A549 (cell line): ENCODE results near the gene PYGL. TPM values are rescaled to one million over a fixed set of nuclear protein-coding genes. Genes with fewer than 3 reads are reported as not detected.
"Not testable (repeated sequence)": the region's sequence is repeated elsewhere in the genome, so short reads cannot be mapped to it uniquely, and the experiment has no call there.

Experiments
- ATAC-seq, 2 experiments: fragments of 200-7000 bp in 1 of 2; fragments of >200 bp in 1 of 2; cut with Nextera tagmentation in 1 of 2; cut with Tn5 transposase in 1 of 2; 3 replicates each; pipeline versions ENCODE4 v1.8.0 to v1.9.1; 2018 to 2020; ENCODE audit warnings: mild to moderate bottlenecking in 1 of 2, moderate library complexity in 1 of 2
- CTCF ChIA-PET: fragments of 300-600 bp; sonication (Branson Sonifier 250); formaldehyde crosslinking; extraction: SDS; loops from one replicate; lab custom pipeline; 2021; ENCODE audit warnings: antibody characterized with exemption, inconsistent platforms; lab: Yijun Ruan, JAX
- POLR2A ChIA-PET: fragments of 350-600 bp; formaldehyde crosslinking; extraction: SDS; loops from one replicate; lab custom pipeline; 2021; ENCODE audit warnings: antibody characterized with exemption, inconsistent platforms; lab: Yijun Ruan, JAX
- DNase-seq, 2 experiments: peaks; one replicate each; pipeline versions ENCODE4 v3.0.0 to v3.0.0-alpha.2; 2011 to 2016; ENCODE audit warnings: low read depth in 1 of 2, low spot score in 1 of 2
- FAIRE-seq: peaks from 2 replicates; lab custom pipeline; 2011; peaks lifted over from hg19 to GRCh38; lab: Jason Lieb, UNC
- H3K27ac ChIP-seq, 2 experiments: fragments of >200 bp; sonication (Bioruptor Twin); formaldehyde crosslinking; 3 replicates each; pipeline ENCODE4 v1.5.1; 2016 to 2017
- H3K4me1 ChIP-seq: fragments of >200 bp; sonication (Bioruptor Twin); formaldehyde crosslinking; 3 replicates; pipeline ENCODE4 v1.6.1; 2016
- H3K4me2 ChIP-seq: fragments of >200 bp; sonication (Bioruptor Twin); formaldehyde crosslinking; 3 replicates; pipeline ENCODE4 v1.6.1; 2016
- H3K4me3 ChIP-seq: fragments of >200 bp; sonication (Bioruptor Twin); formaldehyde crosslinking; 3 replicates; pipeline ENCODE4 v1.5.1; 2016
- H3K9me3 ChIP-seq: fragments of >200 bp; sonication (Bioruptor Twin); formaldehyde crosslinking; 3 replicates; pipeline ENCODE4 v1.6.1; 2016
- CEBPB ChIP-seq, 2 experiments: fragments of >200 bp in 1 of 2; sonication (Bioruptor Twin) in 1 of 2; formaldehyde crosslinking in 1 of 2; IDR thresholded peaks; 2 replicates each; pipeline ENCODE4 v1.6.1; 2012 to 2016
- CHD4 ChIP-seq: fragments of 200-600 bp; sonication (generic); IDR thresholded peaks from 2 replicates; pipeline ENCODE4 v1.6.1; 2016; ENCODE audit warnings: antibody characterized with exemption, mild to moderate bottlenecking, borderline replicate concordance
- CTCF ChIP-seq: fragments of >200 bp; sonication (Bioruptor Twin); formaldehyde crosslinking; IDR thresholded peaks from 3 replicates; pipeline ENCODE4 v1.5.1; 2016
- EHF ChIP-seq: fragments of 250-450 bp; sonication (Bioruptor Pico); IDR thresholded peaks from 2 replicates; pipeline ENCODE4 v1.5.0; 2020; ENCODE audit warnings: mild to moderate bottlenecking
- EHMT2 ChIP-seq: fragments of 200-600 bp; sonication (generic); IDR thresholded peaks from 2 replicates; pipeline ENCODE4 v1.6.1; 2016; ENCODE audit warnings: antibody characterized with exemption, low read depth, mild to moderate bottlenecking, moderate library complexity
- ELK1 ChIP-seq: fragments of 150-350 bp; IDR thresholded peaks from 2 replicates; pipeline ENCODE4 v1.6.1; 2014; ENCODE audit warnings: low read depth, mild to moderate bottlenecking, low read length
- EP300 ChIP-seq, 2 experiments: fragments of >200 bp; sonication (Bioruptor Twin); formaldehyde crosslinking; IDR thresholded peaks; 2 replicates in 1 of 2; 3 replicates in 1 of 2; pipeline ENCODE4 v1.6.1; 2016 to 2017
- FOSL2 ChIP-seq, 2 experiments: fragments of 450-650 bp in 1 of 2; fragments of >200 bp in 1 of 2; sonication (Bioruptor Twin) in 1 of 2; formaldehyde crosslinking; IDR thresholded peaks; 2 replicates each; pipeline versions ENCODE4 v1.5.0 to v1.6.1; 2016 to 2020; ENCODE audit warnings: mild to moderate bottlenecking in 1 of 2, moderate library complexity in 1 of 2
- GATA3 ChIP-seq: IDR thresholded peaks from 2 replicates; pipeline ENCODE4 v1.6.1; 2012; ENCODE audit warnings: borderline replicate concordance
- HDAC2 ChIP-seq: fragments of 200-600 bp; sonication (generic); IDR thresholded peaks from 2 replicates; pipeline ENCODE4 v1.6.1; 2016
- JUNB ChIP-seq: fragments of >200 bp; sonication (Bioruptor Twin); formaldehyde crosslinking; IDR thresholded peaks from 2 replicates; pipeline ENCODE4 v1.6.1; 2016
- MAFK ChIP-seq: fragments of 450-650 bp; IDR thresholded peaks from 2 replicates; pipeline ENCODE4 v1.6.1; 2014; ENCODE audit not compliant: partially characterized antibody
- MAZ ChIP-seq: fragments of 150-350 bp; IDR thresholded peaks from 2 replicates; pipeline ENCODE4 v1.6.1; 2014; ENCODE audit warnings: antibody characterized with exemption, low read depth, low read length, borderline replicate concordance
- MYC ChIP-seq: IDR thresholded peaks from 2 replicates; pipeline ENCODE4 v1.6.1; 2012; ENCODE audit warnings: mild to moderate bottlenecking, inconsistent platforms, low read length, improper control_type of control experiment, borderline replicate concordance
- NFE2L2 ChIP-seq: fragments of 150-350 bp; conservative IDR thresholded peaks from 2 replicates; pipeline ENCODE4 v1.6.1; 2014; ENCODE audit warnings: low read length
- NR3C1 ChIP-seq: fragments of >200 bp; sonication (Bioruptor Twin); formaldehyde crosslinking; IDR thresholded peaks from 3 replicates; pipeline ENCODE4 v1.6.1; 2017
- POLR2A ChIP-seq: IDR thresholded peaks from 2 replicates; pipeline ENCODE4 v1.6.1; 2012; ENCODE audit warnings: mild to moderate bottlenecking, low read length
- POLR2AphosphoS2 ChIP-seq: conservative IDR thresholded peaks from 2 replicates; pipeline ENCODE4 v1.6.1; 2012; ENCODE audit warnings: low read length, improper control_type of control experiment, inconsistent platforms
- RAD21 ChIP-seq, 2 experiments: fragments of >200 bp in 1 of 2; sonication (Bioruptor Twin) in 1 of 2; formaldehyde crosslinking in 1 of 2; IDR thresholded peaks in 1 of 2; conservative IDR thresholded peaks in 1 of 2; 2 replicates in 1 of 2; 3 replicates in 1 of 2; pipeline ENCODE4 v1.6.1; 2012 to 2018; ENCODE audit warnings: inconsistent platforms in 1 of 2
- RARB ChIP-seq: fragments of 250-450 bp; sonication (Bioruptor Pico); IDR thresholded peaks from 2 replicates; pipeline ENCODE4 v1.8.0; 2021; ENCODE audit warnings: mild to moderate bottlenecking, moderate library complexity
- RCOR1 ChIP-seq: fragments of 150-350 bp; IDR thresholded peaks from 2 replicates; pipeline ENCODE4 v1.6.1; 2014; ENCODE audit warnings: antibody characterized with exemption, low read length, low read depth
- RNF2 ChIP-seq: fragments of 200-600 bp; sonication (generic); IDR thresholded peaks from 2 replicates; pipeline ENCODE4 v1.6.1; 2016; ENCODE audit warnings: low read depth, mild to moderate bottlenecking, antibody characterized with exemption, moderate library complexity, borderline replicate concordance
- SMC3 ChIP-seq: fragments of >200 bp; sonication (Bioruptor Twin); formaldehyde crosslinking; IDR thresholded peaks from 3 replicates; pipeline ENCODE4 v1.6.1; 2018; ENCODE audit warnings: inconsistent platforms
- SREBF2 ChIP-seq: fragments of 450-650 bp; IDR thresholded peaks from 2 replicates; pipeline ENCODE4 v1.6.1; 2014; ENCODE audit warnings: mild to moderate bottlenecking, moderate library complexity
- ZC3H11A ChIP-seq: fragments of 450-650 bp; IDR thresholded peaks from 2 replicates; pipeline ENCODE4 v1.6.1; 2014; ENCODE audit warnings: antibody characterized with exemption, mild to moderate bottlenecking
- ZFP36 ChIP-seq: fragments of 450-650 bp; IDR thresholded peaks from 2 replicates; pipeline ENCODE4 v1.6.1; 2014; ENCODE audit warnings: borderline replicate concordance; ENCODE audit not compliant: partially characterized antibody
- ZSCAN20 ChIP-seq: fragments of 250-450 bp; sonication (Bioruptor Pico); IDR thresholded peaks from 2 replicates; pipeline ENCODE4 v1.8.0; 2022; ENCODE audit warnings: mild to moderate bottlenecking, moderate library complexity
- WGBS: methylation state at CpG from one replicate; pipeline ENCODE4 v1.1.6; 2017; ENCODE audit errors: missing lambda C conversion rate; 5-methylcytosine and 5-hydroxymethylcytosine counted together
- polyA plus RNA-seq, 4 experiments: library from polyadenylated mRNA; depleted of rRNA in 3 of 4; stranded (reverse); fragments of >200 nt; fragmentation: RNase III in 1 of 4; extraction: RNeasy Plus Mini Kit Qiagen cat#74134 plus additional on column Dnase treatment in 1 of 4; gene quantifications; 2 replicates in 3 of 4; 3 replicates in 1 of 4; pipeline ENCODE4 v1.2.3, GENCODE V29; 2011 to 2017

The PYGL gene
- polyA plus RNA-seq, 2 of the 4 experiments (the other 2 are of a cell fraction), result 112 to 122 TPM

- TF ChIP-seq GATA3 (peak; percentile 65; the same call in 1 of the 2 replicates), CHD4 (no peak), SREBF2 (no peak), MAFK (peak; percentile 93), EHMT2 (no peak), NFE2L2 (no peak), POLR2AphosphoS2 (no peak), ZSCAN20 (CRISPR knock-in tag) (no peak), CEBPB (IDR thresholded peaks at IDR 0.05) (no peak), MAZ (no peak), EHF (no peak)
These were observed 17.4 kb upstream of the PYGL start (continued) for GRCh38 chr14:50961605-50962221.

- ChIA-PET POLR2A (interaction anchor here (1.1 to 1.5 kb wide), 2 partner anchors 47 to 138 kb away, joined by 3 to 9 read pairs; partner anchors contain the start of gene TRIM9), CTCF (interaction anchor here (0.9 kb wide), 1 partner anchor 43 kb away, joined by 3 read pairs; no protein-coding TSS in a partner anchor)
- no peaks in the 10 kb centered on the region for H3K9me3 ChIP-seq
- H3K4me1 ChIP-seq, result peaks cover 37% of the 10 kb centered on the region
- TF ChIP-seq POLR2A (no peak), FOSL2 (IDR thresholded peaks at IDR 0.05) (no peak), FOSL2 (CRISPR knock-in tag; IDR thresholded peaks at IDR 0.05) (peak; percentile 82)
- 82% methylated on average over 3 of the region's 3 CpGs for WGBS
- peak in 1 of 2 experiments; percentile 32 for DNase-seq
- no peak for FAIRE-seq
- ATAC-seq, result no peak
- no peak overlapping the region for H3K4me2 ChIP-seq
- no peak overlapping the region for H3K4me3 ChIP-seq
- peak overlapping the region; percentile 39 to 92; a peak in 4 of 6 replicates for H3K27ac ChIP-seq
These were observed 13.0 kb upstream of the PYGL start for GRCh38 chr14:50957296-50957695.

- not testable (repeated sequence) for H3K9me3 ChIP-seq, DNase-seq, FAIRE-seq, H3K4me3 ChIP-seq, ATAC-seq
- peak overlapping the region; percentile 89 to 92 for H3K27ac ChIP-seq
- POLR2A ChIA-PET, result interaction anchor here (1.5 to 3.2 kb wide), 4 partner anchors 8 to 138 kb away, joined by 3 to 33 read pairs (median 14); partner anchors contain the start of genes PYGL and TRIM9
- H3K4me2 ChIP-seq, result peak overlapping the region; percentile 74
- CTCF ChIA-PET, result interaction anchor here (1.4 to 3.4 kb wide), 5 partner anchors 11 to 48 kb away, joined by 4 to 29 read pairs (median 15); partner anchors contain the start of gene PYGL
- 36% methylated on average over 10 of the region's 32 CpGs for WGBS
- peaks cover 30% of the 10 kb centered on the region for H3K4me1 ChIP-seq
These were observed 12.1 kb upstream of the PYGL start for GRCh38 chr14:50956421-50956820.

GRCh38 chr14:50955373-50956043 lies 11.2 kb upstream of the PYGL start:
- peak; percentile 93 for FAIRE-seq
- TF ChIP-seq ELK1, result no peak
- peak; percentile 52; the same call in 1 of the 2 replicates for TF ChIP-seq MYC
- peak; percentile 30; the same call in 1 of the 3 replicates for TF ChIP-seq SMC3
- no peak for TF ChIP-seq ZFP36
- TF ChIP-seq CTCF, result peak; percentile 52
- peak; percentile 35 to 63; a peak in 2 of 5 replicates for TF ChIP-seq EP300 (IDR thresholded peaks at IDR 0.05)
- TF ChIP-seq GATA3, result peak; percentile 76; the same call in 1 of the 2 replicates
- TF ChIP-seq RARB, result no peak
- peak; percentile 82 for TF ChIP-seq FOSL2 (IDR thresholded peaks at IDR 0.05)
- TF ChIP-seq FOSL2 (CRISPR knock-in tag; IDR thresholded peaks at IDR 0.05), result peak; percentile 95
- TF ChIP-seq CEBPB (IDR thresholded peaks at IDR 0.05), result no peak
- no peak for TF ChIP-seq RCOR1
- TF ChIP-seq RAD21 (conservative IDR thresholded peaks at IDR 0.05 in 1 of 2, IDR thresholded peaks at IDR 0.05 in 1 of 2), result peak; percentile 31 to 54; a peak in 3 of 5 replicates
- TF ChIP-seq POLR2A, result no peak
- TF ChIP-seq JUNB, result peak; percentile 76
- no peak for TF ChIP-seq EHF
- no peak for TF ChIP-seq HDAC2
- TF ChIP-seq NR3C1, result no peak
- no peak for TF ChIP-seq RNF2
- no peak for TF ChIP-seq ZC3H11A
- TF ChIP-seq MAFK, result peak; percentile 39

More at GRCh38 chr14:50955373-50956043, 11.2 kb upstream of the PYGL start:
- Histone ChIP-seq H3K4me3 (peak overlapping the region; percentile 9; the same call in 1 of the 3 replicates), H3K9me3 (no peaks in the 10 kb centered on the region), H3K4me2 (peak overlapping the region; percentile 74), H3K4me1 (peaks cover 21% of the 10 kb centered on the region), H3K27ac (peak overlapping the region; percentile 89 to 92)
- 2% methylated on average over 5 of the region's 5 CpGs for WGBS
- ChIA-PET CTCF (interaction anchor here (0.6 to 3.4 kb wide), 29 partner anchors 9 to 824 kb away, joined by 3 to 29 read pairs (median 4); partner anchors contain the start of genes PYGL and TRIM9), POLR2A (interaction anchor here (0.8 to 3.2 kb wide), 9 partner anchors 9 to 395 kb away, joined by 3 to 33 read pairs (median 5); partner anchors contain the start of genes ATL1, PYGL, TMX1 and TRIM9)
- ATAC-seq, result peak; percentile 93 to 98
- peak; percentile 90 to 98 for DNase-seq
